Measurements from ENCODE around the gene FBXL15. TPM values are rescaled to one million over a fixed set of nuclear protein-coding genes. Genes with fewer than 3 reads are reported as not detected.

Gene FBXL15
- total and polyA plus RNA-seq, 2 donors (not counting 3 experiments of a cell fraction or from before 2014, with no cell fraction given): 9.9 to 15.3 TPM

DNA sequence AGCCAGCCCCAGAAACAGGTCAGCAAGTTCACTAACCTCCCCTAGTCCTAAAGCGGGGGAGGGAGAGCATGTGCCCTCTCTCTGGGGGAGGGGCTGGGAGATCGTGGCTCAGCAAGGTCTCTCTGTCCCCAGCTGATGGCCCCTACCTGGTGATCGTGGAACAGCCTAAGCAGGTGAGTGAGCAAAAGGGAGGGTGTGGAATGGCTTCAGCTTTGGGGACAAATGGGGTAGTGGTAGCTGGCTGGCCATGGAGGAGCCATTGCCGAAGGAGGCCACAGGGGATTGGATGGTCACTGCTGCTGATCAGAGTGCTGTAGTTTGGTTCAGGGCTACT, 24.4 kb upstream of the FBXL15 start:
- peaks cover 0 to 23% of the 10 kb centered on the region in 2 experiments for H3K36me3 ChIP-seq (ENCODE audit: control insufficient read depth in 2 of 2, extremely low read depth in 1 of 2, insufficient read depth in 2 of 2, low read length in 2 of 2)
- dilution Hi-C loops (cut with MboI; ENCODE audit: extremely low pct_ligation_motif_present, low sequenced_read_pairs) (no loop called here), intact Hi-C loops (cut with micrococcal nuclease) (no loop called here)
- TF ChIP-seq POLR2A (IDR thresholded peaks at IDR 0.05; ENCODE audit: low read depth, low read length) (no peak), GATA2 (IDR thresholded peaks at IDR 0.05; ENCODE audit: insufficient read depth, insufficient read length, low read depth, low read length) (no peak), MAX (IDR thresholded peaks at IDR 0.05; ENCODE audit: insufficient read depth, insufficient read length) (no peak), FOS (IDR thresholded peaks at IDR 0.05; ENCODE audit: borderline replicate concordance, insufficient read depth, low read length) (no peak)
- peak overlapping the region; percentile 44 for H3K9ac ChIP-seq (replicated peaks; ENCODE audit: extremely low read depth, insufficient read depth, low read length)
- no peaks in the 10 kb centered on the region for H3K79me2 ChIP-seq (ENCODE audit: control insufficient read depth, insufficient read depth, low read length)
- FAIRE-seq (no peak), DNase-seq (ENCODE audit: low read depth, low spot score) (no peak)
- no peaks in the 10 kb centered on the region for H3K9me1 ChIP-seq (replicated peaks; ENCODE audit: control insufficient read depth, extremely low read depth, insufficient read depth, low read length)
- CTCF ChIA-PET: interaction anchor here (1.1 to 9.2 kb wide), 6 partner anchors 12 to 228 kb away, joined by 3 to 168 read pairs (median 10); no protein-coding TSS in a partner anchor
- H4K20me1 ChIP-seq (replicated peaks; ENCODE audit: control insufficient read depth, extremely low read depth, insufficient read depth, low read length): no peaks in the 10 kb centered on the region
- POLR2A ChIA-PET: no interaction called here
- H3K4me1 ChIP-seq (ENCODE audit: control insufficient read depth, extremely low read depth, insufficient read depth, low read length): peaks cover 17% of the 10 kb centered on the region
- peak overlapping the region in 2 of 3 experiments; percentile 31 to 53 for H3K4me3 ChIP-seq (replicated peaks in 1 of 3; ENCODE audit: insufficient read depth in 1 of 3, low read depth in 1 of 3, low read length in 3 of 3)
- peak overlapping the region; percentile 51 for H3K27ac ChIP-seq (ENCODE audit: insufficient read depth, low read depth, low read length)
- peaks cover 2 to 4% of the 10 kb centered on the region in 2 experiments for H3K27me3 ChIP-seq (ENCODE audit: control insufficient read depth in 2 of 2, insufficient read depth in 2 of 2, low read length in 2 of 2)
- no TSS peak for BruUV-seq (replicated peaks)
- H2AFZ ChIP-seq (ENCODE audit: low read depth, low read length): no peak overlapping the region
- H3K9me3 ChIP-seq (replicated peaks; ENCODE audit: control insufficient read depth, insufficient read depth, low read length): no peaks in the 10 kb centered on the region
- H3K4me2 ChIP-seq (ENCODE audit: insufficient read depth, low read length): peak overlapping the region; percentile 33

DNA sequence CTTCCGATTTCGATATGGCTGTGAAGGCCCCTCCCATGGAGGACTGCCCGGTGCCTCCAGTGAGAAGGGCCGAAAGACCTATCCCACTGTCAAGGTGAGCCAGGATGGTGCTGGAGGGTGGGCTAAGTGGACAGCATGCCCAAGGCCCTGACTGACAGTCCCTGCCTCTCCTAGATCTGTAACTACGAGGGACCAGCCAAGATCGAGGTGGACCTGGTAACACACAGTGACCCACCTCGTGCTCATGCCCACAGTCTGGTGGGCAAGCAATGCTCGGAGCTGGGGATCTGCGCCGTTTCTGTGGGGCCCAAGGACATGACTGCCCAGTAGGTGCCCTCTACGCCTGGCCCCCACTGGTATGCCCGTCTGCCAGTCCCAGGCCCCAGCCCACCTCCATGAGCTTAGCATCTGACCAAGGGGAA, 23.9 kb upstream of the FBXL15 start:
- ChIA-PET CTCF (interaction anchor here (1.1 to 9.2 kb wide), 6 partner anchors 12 to 227 kb away, joined by 3 to 168 read pairs (median 18); partner anchors contain the start of gene FBXL15), POLR2A (no interaction called here)
- BruUV-seq (replicated peaks): no TSS peak
- TF ChIP-seq EZH2 (IDR thresholded peaks at IDR 0.05; ENCODE audit: borderline replicate concordance, low read depth, low read length, severe bottlenecking): no peak
- TF ChIP-seq GATA2 (IDR thresholded peaks at IDR 0.05; ENCODE audit: insufficient read depth, insufficient read length, low read depth, low read length): no peak
- no peak for TF ChIP-seq FOS (IDR thresholded peaks at IDR 0.05; ENCODE audit: borderline replicate concordance, insufficient read depth, low read length)
- TF ChIP-seq JUN (IDR thresholded peaks at IDR 0.05; ENCODE audit: borderline replicate concordance, insufficient read depth, insufficient read length, low read depth): no peak
- no peak for TF ChIP-seq POLR2A (IDR thresholded peaks at IDR 0.05; ENCODE audit: low read depth, low read length)
- TF ChIP-seq POLR2AphosphoS5 (IDR thresholded peaks at IDR 0.05; ENCODE audit: insufficient read depth, low read depth, low read length): no peak
- no peak for TF ChIP-seq CTCF (IDR thresholded peaks at IDR 0.05; ENCODE audit: extremely low read depth in 1 of 2, insufficient read depth in 1 of 2, low read depth in 1 of 2, low read length in 2 of 2)
- no peak for TF ChIP-seq MYC (IDR thresholded peaks at IDR 0.05; ENCODE audit: low read depth, low read length)
- TF ChIP-seq MAX (IDR thresholded peaks at IDR 0.05; ENCODE audit: insufficient read depth, insufficient read length): no peak
- H3K79me2 ChIP-seq (ENCODE audit: control insufficient read depth, insufficient read depth, low read length): no peaks in the 10 kb centered on the region
- H3K36me3 ChIP-seq (ENCODE audit: control insufficient read depth in 2 of 2, extremely low read depth in 1 of 2, insufficient read depth in 2 of 2, low read length in 2 of 2): peaks cover 0 to 26% of the 10 kb centered on the region in 2 experiments
- no peak overlapping the region for H2AFZ ChIP-seq (ENCODE audit: low read depth, low read length)
- peaks cover 2 to 4% of the 10 kb centered on the region in 2 experiments for H3K27me3 ChIP-seq (ENCODE audit: control insufficient read depth in 2 of 2, insufficient read depth in 2 of 2, low read length in 2 of 2)
- no peak overlapping the region for H3K9ac ChIP-seq (replicated peaks; ENCODE audit: extremely low read depth, insufficient read depth, low read length)
- H3K4me3 ChIP-seq (replicated peaks in 1 of 3; ENCODE audit: insufficient read depth in 1 of 3, low read depth in 1 of 3, low read length in 3 of 3): no peak overlapping the region
- no peak for DNase-seq (ENCODE audit: low read depth, low spot score)
- FAIRE-seq: no peak
- no peaks in the 10 kb centered on the region for H3K9me1 ChIP-seq (replicated peaks; ENCODE audit: control insufficient read depth, extremely low read depth, insufficient read depth, low read length)
- H3K4me1 ChIP-seq (ENCODE audit: control insufficient read depth, extremely low read depth, insufficient read depth, low read length): peaks cover 17% of the 10 kb centered on the region
- H3K4me2 ChIP-seq (ENCODE audit: insufficient read depth, low read length): no peak overlapping the region
- no peak overlapping the region for H3K27ac ChIP-seq (ENCODE audit: insufficient read depth, low read depth, low read length)
- dilution Hi-C loops (cut with MboI; ENCODE audit: extremely low pct_ligation_motif_present, low sequenced_read_pairs): no loop called here
- H3K9me3 ChIP-seq (replicated peaks; ENCODE audit: control insufficient read depth, insufficient read depth, low read length): no peaks in the 10 kb centered on the region
- H4K20me1 ChIP-seq (replicated peaks; ENCODE audit: control insufficient read depth, extremely low read depth, insufficient read depth, low read length): no peaks in the 10 kb centered on the region
- intact Hi-C loops (cut with micrococcal nuclease): no loop called here
